ENCODE measurements around the gene F11. TPM values are rescaled to one million over a fixed set of nuclear protein-coding genes. Genes with fewer than 3 reads are reported as not detected.

The F11 gene
- total and polyA plus RNA-seq, 2 of the 13 experiments (the other 11 are each of a cell fraction or from before 2014, with no cell fraction given) = 35.1 to 58.0 TPM

DNA sequence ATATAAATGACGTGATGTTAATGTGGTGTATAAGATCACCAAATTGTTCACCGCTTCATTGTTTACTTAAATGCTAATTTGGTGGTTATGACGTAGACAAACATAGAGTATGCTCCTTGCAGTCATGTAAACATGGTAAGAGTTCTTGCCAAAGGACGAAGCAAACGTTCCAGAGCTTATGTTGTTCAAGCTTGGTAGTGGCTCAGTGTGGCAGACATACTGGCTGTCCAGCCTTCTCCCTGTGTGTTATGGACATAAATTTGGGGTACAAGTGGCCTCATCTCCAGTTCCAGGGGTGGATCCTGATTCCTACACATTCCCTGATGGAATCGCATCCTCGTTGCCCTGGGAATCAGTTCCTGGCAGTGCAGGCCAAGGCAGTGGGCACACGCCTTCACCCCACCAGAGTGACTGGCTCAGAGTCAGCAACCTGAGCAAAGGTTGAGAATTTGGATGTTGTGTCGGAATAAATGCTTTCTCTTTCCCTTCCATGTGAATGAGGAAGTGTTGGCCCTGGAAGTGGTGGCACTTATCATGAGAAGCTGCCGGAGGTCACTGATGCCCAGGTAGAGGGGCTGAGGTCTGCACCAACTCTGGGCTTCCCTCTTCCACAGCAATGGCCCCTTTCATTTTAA is 25.4 kb downstream of the F11 start:
- ATAC-seq = peak; percentile 24; the same call in 2 of the 3 replicates
- no peaks in the 10 kb centered on the region for H4K20me1 ChIP-seq (ENCODE audit: insufficient read depth, low read length)
- ChIA-PET POLR2A (interaction anchor here (2.6 to 3.1 kb wide), 2 partner anchors 25 to 31 kb away, joined by 8 to 10 read pairs; partner anchors contain the start of gene F11), CTCF (ENCODE audit: low intra/inter-chr PET ratio, low total read pairs) (no interaction called here)
- intact Hi-C loops (cut with micrococcal nuclease; ENCODE audit: unreplicated experiment) = loop anchor here (10.0 kb wide), 1 partner anchor 433 kb away; the partner anchor contains the start of gene FAT1
- no peaks in the 10 kb centered on the region for H3K36me3 ChIP-seq (replicated peaks in 1 of 2; ENCODE audit: control insufficient read depth in 1 of 2, insufficient read depth in 2 of 2, low read length in 2 of 2)
- no peak for DNase-seq (ENCODE audit: low spot score)
- no TSS peak for BruUV-seq (replicated peaks)
- FAIRE-seq = no peak
- H2AFZ ChIP-seq (ENCODE audit: low read length) = no peak overlapping the region
- no peak overlapping the region for H3K4me3 ChIP-seq (replicated peaks in 1 of 3; ENCODE audit: insufficient read depth in 1 of 3, low read depth in 2 of 3, low read length in 3 of 3)
- in situ Hi-C loops (cut with HindIII; ENCODE audit: extremely low pct_ligation_motif_present, low pct_unique_long_range_greater_than_20kb) = no loop called here
- peaks cover 3% of the 10 kb centered on the region; the same call in 1 of the 2 replicates for H3K4me1 ChIP-seq (ENCODE audit: insufficient read depth, low read length)
- no peak overlapping the region for H3K27ac ChIP-seq (ENCODE audit: extremely low read length, insufficient read depth, low read length)
- H3K27me3 ChIP-seq (ENCODE audit: control insufficient read depth in 1 of 2, insufficient read depth in 2 of 2, low read length in 2 of 2) = no peaks in the 10 kb centered on the region
- H3K79me2 ChIP-seq (ENCODE audit: insufficient read depth, low read length) = no peaks in the 10 kb centered on the region
- TF ChIP-seq ZFP36L1 (CRISPR knock-in tag; IDR thresholded peaks at IDR 0.05) (no peak), CCAR2 (optimal IDR thresholded peaks at IDR 0.05; ENCODE audit: low read depth, low read length) (no peak), YEATS4 (CRISPR knock-in tag; IDR thresholded peaks at IDR 0.05; ENCODE audit: borderline replicate concordance) (no peak), HIC2 (CRISPR knock-in tag; IDR thresholded peaks at IDR 0.05; ENCODE audit: low read depth) (no peak), ZNF382 (CRISPR knock-in tag; IDR thresholded peaks at IDR 0.05; ENCODE audit: borderline replicate concordance) (no peak), SKI (IDR thresholded peaks at IDR 0.05; ENCODE audit: partially characterized antibody) (no peak), BCLAF1 (IDR thresholded peaks at IDR 0.05) (no peak), EP300 (IDR thresholded peaks at IDR 0.05; ENCODE audit: low read depth in 2 of 2, low read length in 2 of 2) (no peak), EP300 (CRISPR knock-in tag; IDR thresholded peaks at IDR 0.05; ENCODE audit: borderline replicate concordance) (no peak)
- TF ChIP-seq, protein P1, sequence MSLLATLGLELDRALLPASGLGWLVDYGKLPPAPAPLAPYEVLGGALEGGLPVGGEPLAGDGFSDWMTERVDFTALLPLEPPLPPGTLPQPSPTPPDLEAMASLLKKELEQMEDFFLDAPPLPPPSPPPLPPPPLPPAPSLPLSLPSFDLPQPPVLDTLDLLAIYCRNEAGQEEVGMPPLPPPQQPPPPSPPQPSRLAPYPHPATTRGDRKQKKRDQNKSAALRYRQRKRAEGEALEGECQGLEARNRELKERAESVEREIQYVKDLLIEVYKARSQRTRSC (CRISPR knock-in tag; IDR thresholded peaks at IDR 0.05; ENCODE audit: low read depth) = no peak
- TF ChIP-seq, protein P2, sequence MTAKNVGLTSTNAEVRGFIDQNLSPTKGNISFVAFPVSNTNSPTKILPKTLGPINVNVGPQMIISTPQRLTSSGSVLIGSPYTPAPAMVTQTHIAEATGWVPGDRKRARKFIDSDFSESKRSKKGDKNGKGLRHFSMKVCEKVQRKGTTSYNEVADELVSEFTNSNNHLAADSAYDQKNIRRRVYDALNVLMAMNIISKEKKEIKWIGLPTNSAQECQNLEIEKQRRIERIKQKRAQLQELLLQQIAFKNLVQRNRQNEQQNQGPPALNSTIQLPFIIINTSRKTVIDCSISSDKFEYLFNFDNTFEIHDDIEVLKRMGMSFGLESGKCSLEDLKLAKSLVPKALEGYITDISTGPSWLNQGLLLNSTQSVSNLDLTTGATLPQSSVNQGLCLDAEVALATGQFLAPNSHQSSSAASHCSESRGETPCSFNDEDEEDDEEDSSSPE (CRISPR knock-in tag; IDR thresholded peaks at IDR 0.05) = no peak
- no peak overlapping the region for H3K9ac ChIP-seq (ENCODE audit: insufficient read depth, low read depth, low read length)
- H3K9me3 ChIP-seq (ENCODE audit: low read length) = no peaks in the 10 kb centered on the region
- WGBS (ENCODE audit: low lambda C conversion rate) = 67% methylated on average over 9 of the region's 10 CpGs
- no peak overlapping the region for H3K4me2 ChIP-seq (ENCODE audit: low read depth, low read length)

Data from HepG2 (cell line).